GM21515 (cell line): ENCODE data around the gene TEX29.

ENCODE experiments used
- ATAC-seq: cut with Tn5 transposase; IDR thresholded peaks from one replicate; pipeline ENCODE4 v1.9.1; 2021; ENCODE audit not compliant: unreplicated experiment

TEX29 gene

DNA sequence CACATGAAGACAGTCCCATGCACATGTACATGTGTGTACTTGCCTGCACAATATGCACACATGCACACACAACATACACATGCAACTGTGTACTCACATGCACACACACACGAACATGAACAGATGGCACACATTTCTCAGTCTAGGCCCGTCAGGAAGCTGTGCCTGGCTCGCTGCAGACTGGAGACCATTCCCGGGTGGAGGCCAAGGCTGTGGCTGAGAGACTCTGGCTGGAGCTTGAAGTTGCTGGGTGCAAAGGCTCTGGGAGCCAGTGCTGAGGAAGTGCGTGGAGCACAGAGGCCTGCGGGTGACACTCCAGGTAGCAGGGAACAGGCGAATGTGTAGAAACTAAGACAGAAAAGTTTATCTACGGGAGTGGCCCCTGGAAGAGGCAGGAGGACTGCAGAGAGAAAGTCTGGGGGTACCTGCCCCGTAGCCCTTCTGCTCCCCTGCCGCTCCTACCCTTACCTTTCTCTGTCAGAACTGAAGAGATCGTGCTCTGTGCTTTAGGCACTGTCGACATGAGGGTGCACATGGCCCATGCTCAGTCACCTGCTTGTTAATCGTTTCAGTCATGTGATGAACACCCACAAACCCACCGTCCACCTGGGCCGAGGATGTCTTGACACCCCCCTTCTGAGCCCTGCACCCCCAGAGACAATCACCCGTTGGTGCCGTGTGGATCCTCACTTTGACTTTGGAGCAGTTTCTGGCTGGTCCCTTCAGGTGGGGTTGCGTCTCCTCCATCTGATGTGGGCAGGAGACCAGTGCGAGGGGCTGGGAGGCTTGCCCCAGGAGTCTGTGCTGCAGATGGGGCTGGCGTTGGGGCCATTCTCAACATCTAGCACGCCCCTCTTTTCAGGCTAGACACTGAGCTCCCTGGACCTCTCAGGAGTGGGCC is 69.4 kb downstream of the TEX29 start:
- no peak for ATAC-seq

DNA sequence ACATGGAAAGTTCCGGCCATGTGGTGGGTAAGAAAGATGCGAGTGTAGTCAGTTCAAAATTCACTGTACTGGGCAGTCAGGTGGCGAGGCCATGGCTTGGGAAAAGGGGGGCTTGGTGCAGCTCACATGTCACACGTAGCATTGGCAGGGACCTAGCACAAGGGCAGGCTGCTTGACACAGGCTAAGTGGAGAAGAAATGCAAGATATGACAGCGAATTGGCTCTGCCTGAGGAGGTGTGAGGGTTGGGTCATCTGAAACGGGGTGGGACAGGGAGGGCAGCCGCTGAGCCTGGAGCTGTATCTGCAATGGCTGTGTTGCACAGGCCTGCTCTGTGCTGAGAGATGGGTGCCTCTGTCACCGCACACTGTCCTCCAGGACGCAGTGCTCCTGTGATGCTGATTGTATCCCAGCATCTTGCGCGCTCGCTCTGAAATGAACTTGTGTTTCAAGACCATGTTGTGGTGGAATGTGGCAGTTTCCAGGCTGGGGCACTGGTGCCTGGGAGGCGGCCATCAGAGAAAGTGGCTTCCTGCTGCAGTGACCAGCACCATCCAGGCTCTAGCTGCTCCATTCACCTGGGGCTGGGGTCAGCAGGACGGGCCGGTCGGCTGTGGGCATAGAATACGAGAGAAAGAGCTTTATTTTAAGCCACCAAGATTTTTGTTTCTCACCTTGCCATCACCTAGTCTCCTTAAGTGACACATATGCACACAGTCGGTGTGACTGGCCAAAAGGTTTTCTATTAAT is 70.3 kb downstream of the TEX29 start:
- ATAC-seq = no peak

DNA sequence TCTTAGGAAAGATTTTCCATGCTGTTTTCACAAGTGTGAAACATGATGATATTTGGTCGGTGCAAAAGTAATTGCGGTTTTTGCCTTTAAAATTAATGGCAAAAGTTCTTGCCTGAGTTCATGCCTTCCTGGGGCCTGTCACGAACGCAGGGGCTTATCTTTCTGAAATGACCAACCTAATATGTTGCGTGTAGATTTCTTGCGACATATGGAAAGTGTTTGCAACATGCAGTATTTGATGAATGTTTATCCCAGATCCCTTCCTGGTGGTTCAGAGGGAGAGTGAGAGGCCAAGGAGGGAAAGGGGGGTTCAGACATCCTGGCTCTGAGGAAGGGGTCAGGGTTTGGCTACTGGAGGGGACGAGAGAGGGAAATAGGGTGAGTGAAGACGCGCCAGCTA is 72.0 kb downstream of the TEX29 start:
- no peak for ATAC-seq

DNA sequence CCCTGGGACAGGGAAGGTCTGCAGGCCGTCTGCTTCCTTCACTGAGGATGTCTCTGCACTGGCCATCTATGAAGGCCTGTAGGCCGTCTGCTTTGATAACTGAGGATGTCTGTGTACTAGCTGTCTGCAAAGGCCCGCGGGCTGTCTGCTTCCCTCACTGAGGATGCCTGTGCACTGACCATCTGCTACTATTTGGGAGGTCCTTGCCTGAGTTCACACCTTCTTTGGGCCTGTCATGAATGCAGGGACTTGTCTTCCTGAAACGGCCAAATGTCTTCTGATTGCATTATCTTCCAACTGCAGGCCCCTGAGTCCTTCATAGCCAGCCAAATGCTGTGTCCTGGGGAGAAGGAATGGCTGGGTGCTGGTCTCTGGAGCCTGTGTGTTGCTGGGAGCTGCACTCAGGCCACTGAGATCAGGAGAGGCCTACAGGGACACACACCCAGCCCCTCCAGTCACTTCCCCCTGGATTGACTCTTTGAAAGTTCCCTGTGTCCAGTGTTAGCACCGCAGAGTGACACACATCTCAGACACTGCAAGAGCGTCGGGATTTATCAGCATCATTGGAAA is 72.9 kb downstream of the TEX29 start:
- no peak for ATAC-seq
